ENCODE measurements around the gene TNP1.

TNP1 gene

GRCh38 chr2:216833061-216833460 is 26.8 kb downstream of the TNP1 start:
- no peak for DNase-seq

- DNase-seq: no peak
Measured at GRCh38 chr2:216830346-216830745, 29.5 kb downstream of the TNP1 start.

GRCh38 chr2:216829533-216829932 is 30.3 kb downstream of the TNP1 start:
- DNase-seq: no peak

- no peak for DNase-seq
Measured at GRCh38 chr2:216827073-216827720, 32.7 kb downstream of the TNP1 start.

GRCh38 chr2:216822470-216822869 is 37.4 kb downstream of the TNP1 start:
- DNase-seq: no peak

GRCh38 chr2:216820709-216821108 is 39.2 kb downstream of the TNP1 start:
- no peak for DNase-seq

GRCh38 chr2:216819766-216820165 is 40.1 kb downstream of the TNP1 start:
- DNase-seq: no peak

- no peak for DNase-seq
Measured at GRCh38 chr2:216819055-216819454, 40.8 kb downstream of the TNP1 start.

- DNase-seq: no peak
Measured at GRCh38 chr2:216810399-216811160, 49.3 kb downstream of the TNP1 start.
